Measurements from ENCODE around the gene SNPH. TPM values are rescaled to one million over a fixed set of nuclear protein-coding genes. Genes with fewer than 3 reads are reported as not detected.

Gene SNPH
- total and polyA plus RNA-seq, 2 of the 8 experiments (the other 6 are each of a cell fraction or from before 2014, with no cell fraction given) = 0.98 to 4.9 TPM

DNA sequence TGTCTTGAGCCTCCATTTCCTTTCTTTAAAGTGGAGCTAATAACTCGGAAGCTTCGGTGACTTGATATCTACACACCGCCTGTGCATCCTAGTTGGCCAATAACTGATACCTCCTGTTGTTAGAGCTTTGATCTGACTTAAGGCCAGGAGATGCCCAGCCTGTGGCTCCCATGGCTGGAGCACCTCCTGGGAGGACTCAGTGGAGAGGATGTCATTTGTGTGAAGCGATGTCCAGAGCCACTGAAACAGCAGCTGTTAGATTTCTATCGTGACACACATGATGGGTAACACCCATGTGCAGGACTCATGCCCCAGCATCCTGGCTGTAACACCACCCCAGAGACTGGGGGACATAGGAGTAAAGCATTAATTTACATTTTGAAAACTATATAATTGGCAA is 32.1 kb downstream of the SNPH start:
- H2BK15ac ChIP-seq (ENCODE audit: low read length) = no peak overlapping the region
- H3K18ac ChIP-seq (ENCODE audit: extremely low read depth, low read length) = no peak overlapping the region
- no peak for FAIRE-seq
- H2BK5ac ChIP-seq (ENCODE audit: low read depth, low read length) = no peak overlapping the region
- H3K79me2 ChIP-seq (ENCODE audit: control insufficient read depth in 1 of 2, insufficient read depth in 2 of 2, low read length in 2 of 2) = no peaks in the 10 kb centered on the region
- no peak overlapping the region for H2BK120ac ChIP-seq (replicated peaks; ENCODE audit: low read depth, low read length)
- H3K79me1 ChIP-seq (ENCODE audit: low read depth, low read length) = no peaks in the 10 kb centered on the region
- no peaks in the 10 kb centered on the region for H3K23me2 ChIP-seq (ENCODE audit: low read depth, low read length)
- no peak overlapping the region for H2BK20ac ChIP-seq (ENCODE audit: low read length)
- 100% methylated on average over 5 of the region's 5 CpGs; no CpG with 5 or more reads in 1 of the 2 experiments for WGBS, 2 experiments (ENCODE audit: extremely low coverage in 1 of 2, insufficient coverage in 1 of 2, insufficient read length in 1 of 2, insufficient replicate concordance in 2 of 2, low coverage in 1 of 2, low lambda C conversion rate in 2 of 2, missing lambda C conversion rate in 1 of 2)
- H3K14ac ChIP-seq (ENCODE audit: insufficient read length) = no peak overlapping the region
- no peak overlapping the region for H2AFZ ChIP-seq (ENCODE audit: low read length)
- no peak overlapping the region for H3K23ac ChIP-seq (ENCODE audit: insufficient read length)
- no peak overlapping the region for H4K5ac ChIP-seq (ENCODE audit: insufficient read length, low read depth, low read length)
- no peak for DNase-seq (ENCODE audit: low read depth in 1 of 2, low spot score in 2 of 2)
- no peaks in the 10 kb centered on the region for H3K36me3 ChIP-seq (ENCODE audit: control insufficient read depth in 2 of 4, insufficient read depth in 4 of 4, low read length in 3 of 4)
- no peak overlapping the region for H2BK12ac ChIP-seq (ENCODE audit: low read depth, low read length)
- H3K4ac ChIP-seq (replicated peaks; ENCODE audit: insufficient read length, low read depth, low read length) = no peak overlapping the region
- ChIA-PET CTCF (ENCODE audit: partially characterized antibody) (interaction anchor here (1.0 to 2.8 kb wide), 7 partner anchors 15 to 140 kb away, joined by 3 to 11 read pairs (median 7); no protein-coding TSS in a partner anchor), POLR2A (ENCODE audit: partially characterized antibody) (interaction anchor here (0.6 to 0.9 kb wide), 2 partner anchors 129 to 148 kb away, joined by 3 read pairs; no protein-coding TSS in a partner anchor)
- no peak overlapping the region for H2AK5ac ChIP-seq (ENCODE audit: low read depth, low read length)
- H3K4me3 ChIP-seq (ENCODE audit: extremely low read depth in 1 of 4, insufficient read depth in 2 of 4, low read depth in 3 of 4, low read length in 4 of 4) = no peak overlapping the region
- no peaks in the 10 kb centered on the region for H3K27me3 ChIP-seq (replicated peaks in 1 of 4; ENCODE audit: control insufficient read depth in 3 of 4, extremely low read depth in 1 of 4, insufficient read depth in 3 of 4, low read length in 3 of 4)
- peaks cover 0 to 2% of the 10 kb centered on the region in 2 experiments for H4K20me1 ChIP-seq (replicated peaks in 1 of 2; ENCODE audit: control insufficient read depth in 1 of 2, insufficient read depth in 2 of 2, low read length in 2 of 2)
- H3K27ac ChIP-seq (ENCODE audit: low read depth, low read length) = no peak overlapping the region
- H3K56ac ChIP-seq (replicated peaks; ENCODE audit: insufficient read length, low read depth, low read length) = no peak overlapping the region
- H3K4me1 ChIP-seq (replicated peaks in 1 of 4; ENCODE audit: control insufficient read depth in 3 of 4, insufficient read depth in 4 of 4, low read length in 3 of 4) = peaks cover 0 to 10% (median 4%) of the 10 kb centered on the region in 4 experiments; a peak in 6 of 7 replicates
- H4K8ac ChIP-seq (ENCODE audit: extremely low read depth, insufficient read depth, low read length) = no peak overlapping the region
- no peak overlapping the region for H3K9ac ChIP-seq (replicated peaks in 1 of 4; ENCODE audit: extremely low read depth in 1 of 4, low read depth in 3 of 4, low read length in 3 of 4)
- H3K9me3 ChIP-seq (ENCODE audit: insufficient read depth in 2 of 2, low read depth in 1 of 2, low read length in 1 of 2) = no peaks in the 10 kb centered on the region
- H4K91ac ChIP-seq (replicated peaks; ENCODE audit: insufficient read length, low read length) = no peak overlapping the region
- H3K4me2 ChIP-seq (ENCODE audit: insufficient read depth in 1 of 2, low read depth in 2 of 2, low read length in 2 of 2) = no peak overlapping the region
- TF ChIP-seq BACH1 (IDR thresholded peaks at IDR 0.05; ENCODE audit: low read length) = no peak
- no peak for TF ChIP-seq TEAD4 (IDR thresholded peaks at IDR 0.05; ENCODE audit: low read depth, low read length)
- no peak for TF ChIP-seq GTF2F1 (IDR thresholded peaks at IDR 0.05; ENCODE audit: borderline replicate concordance, low read depth, low read length)
- no peak for TF ChIP-seq SUZ12 (IDR thresholded peaks at IDR 0.05; ENCODE audit: low read length)
- no peak for TF ChIP-seq RAD21 (IDR thresholded peaks at IDR 0.05 in 1 of 2, conservative IDR thresholded peaks at IDR 0.05 in 1 of 2; ENCODE audit: low read depth in 2 of 2, low read length in 2 of 2)
- no peak for TF ChIP-seq SP4 (IDR thresholded peaks at IDR 0.05; ENCODE audit: low read length)
- TF ChIP-seq RNF2 (IDR thresholded peaks at IDR 0.05; ENCODE audit: borderline replicate concordance, low read depth, low read length, missing control alignments, poor library complexity, severe bottlenecking) = no peak

All from H1 (cell line).